ENCODE data around the gene CPED1.

DNA sequence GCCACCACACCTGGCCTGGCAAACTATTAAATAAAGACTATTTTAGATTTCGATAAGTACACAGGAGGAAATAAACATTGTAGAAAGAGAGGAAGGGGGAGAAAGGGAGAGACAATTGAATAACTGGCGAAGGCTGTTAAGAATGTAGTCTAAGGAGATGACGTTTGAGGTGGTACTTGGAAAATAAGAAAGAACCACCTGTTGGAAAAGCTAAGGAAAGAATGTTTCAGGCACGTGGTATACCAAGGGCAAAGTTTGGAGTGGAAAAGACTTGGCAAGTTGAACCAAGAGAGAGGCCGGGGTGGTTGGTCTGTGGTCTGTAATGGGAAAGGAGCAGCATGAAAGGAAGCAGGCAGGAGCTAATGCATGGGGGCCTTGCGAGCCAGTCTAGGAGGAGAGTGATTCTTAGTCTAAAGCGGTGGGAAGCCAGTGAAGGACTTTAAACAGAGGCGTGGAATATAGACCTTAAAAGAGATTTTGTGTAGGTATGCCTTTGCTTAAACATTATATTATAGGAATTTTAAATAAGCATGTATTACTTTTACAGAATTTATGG lies 28.5 kb upstream of the CPED1 start:
- TF ChIP-seq, protein P1, sequence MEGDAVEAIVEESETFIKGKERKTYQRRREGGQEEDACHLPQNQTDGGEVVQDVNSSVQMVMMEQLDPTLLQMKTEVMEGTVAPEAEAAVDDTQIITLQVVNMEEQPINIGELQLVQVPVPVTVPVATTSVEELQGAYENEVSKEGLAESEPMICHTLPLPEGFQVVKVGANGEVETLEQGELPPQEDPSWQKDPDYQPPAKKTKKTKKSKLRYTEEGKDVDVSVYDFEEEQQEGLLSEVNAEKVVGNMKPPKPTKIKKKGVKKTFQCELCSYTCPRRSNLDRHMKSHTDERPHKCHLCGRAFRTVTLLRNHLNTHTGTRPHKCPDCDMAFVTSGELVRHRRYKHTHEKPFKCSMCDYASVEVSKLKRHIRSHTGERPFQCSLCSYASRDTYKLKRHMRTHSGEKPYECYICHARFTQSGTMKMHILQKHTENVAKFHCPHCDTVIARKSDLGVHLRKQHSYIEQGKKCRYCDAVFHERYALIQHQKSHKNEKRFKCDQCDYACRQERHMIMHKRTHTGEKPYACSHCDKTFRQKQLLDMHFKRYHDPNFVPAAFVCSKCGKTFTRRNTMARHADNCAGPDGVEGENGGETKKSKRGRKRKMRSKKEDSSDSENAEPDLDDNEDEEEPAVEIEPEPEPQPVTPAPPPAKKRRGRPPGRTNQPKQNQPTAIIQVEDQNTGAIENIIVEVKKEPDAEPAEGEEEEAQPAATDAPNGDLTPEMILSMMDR (conservative IDR thresholded peaks at IDR 0.05; ENCODE audit: low read length), result no peak
- no peak for TF ChIP-seq EZH2phosphoT487 (IDR thresholded peaks at IDR 0.05; ENCODE audit: borderline replicate concordance, low read depth, low read length)

Measured in OCI-LY7 (cell line).